GM12873 (cell line): ENCODE results near the gene PAPLN.

Experiments
- CTCF ChIP-seq: IDR thresholded peaks from 2 replicates; pipeline ENCODE4 v1.5.1; 2012; ENCODE audit warnings: low read depth, mild to moderate bottlenecking, moderate library complexity, low read length, control low read depth; ENCODE audit not compliant: insufficient read depth; ENCODE audit errors: missing control alignments

Gene PAPLN

GRCh38 chr14:73208390-73208789 lies 28.9 kb upstream of the PAPLN start:
- TF ChIP-seq CTCF = no peak

- no peak for TF ChIP-seq CTCF
Measured at GRCh38 chr14:73208846-73209245, 28.5 kb upstream of the PAPLN start.

GRCh38 chr14:73209953-73210352 lies 27.4 kb upstream of the PAPLN start:
- TF ChIP-seq CTCF = no peak

GRCh38 chr14:73211251-73212040 lies 25.9 kb upstream of the PAPLN start:
- no peak for TF ChIP-seq CTCF

DNA sequence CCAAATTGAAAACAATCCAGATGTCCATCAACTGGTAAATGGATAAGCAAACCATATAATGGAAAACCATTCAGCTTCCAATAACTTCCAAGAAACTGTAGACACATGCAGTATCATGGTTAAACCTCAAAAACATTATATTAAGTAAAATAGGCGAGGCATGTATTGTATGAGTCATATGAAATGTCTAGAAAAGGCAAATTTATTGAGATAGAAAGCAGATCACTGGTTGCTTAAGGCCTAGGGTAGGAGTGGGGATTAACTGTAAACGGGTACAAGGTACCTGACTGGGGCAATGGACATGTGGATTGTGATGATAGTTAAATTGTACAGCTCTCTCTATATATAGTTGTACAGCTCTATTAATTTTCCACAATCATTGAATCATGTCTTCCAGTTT lies 21.3 kb upstream of the PAPLN start:
- no peak for TF ChIP-seq CTCF

- TF ChIP-seq CTCF = no peak
Measured at GRCh38 chr14:73217411-73217810, 19.9 kb upstream of the PAPLN start.

- TF ChIP-seq CTCF = no peak
Measured at GRCh38 chr14:73220061-73220460, 17.2 kb upstream of the PAPLN start.
